Skeletal muscle tissue (tissue), 4 donors: ENCODE data around the gene CLEC7A. TPM values are rescaled to one million over a fixed set of nuclear protein-coding genes. Genes with fewer than 3 reads are reported as not detected.

ENCODE experiments used
- H3K27ac ChIP-seq: one replicate; pipeline ENCODE4 v1.7.0; 2013; ENCODE audit warnings: mild to moderate bottlenecking, low read depth, low read length, inconsistent platforms
- H3K27me3 ChIP-seq, 3 donors: one replicate each; pipeline ENCODE4 v1.7.0; 2013; ENCODE audit warnings: low read length in 3 of 3; ENCODE audit not compliant: control insufficient read depth in 3 of 3, insufficient read depth in 3 of 3
- H3K36me3 ChIP-seq, 3 donors: one replicate each; pipeline ENCODE4 v1.7.0; 2013; ENCODE audit warnings: low read length in 3 of 3; ENCODE audit not compliant: control insufficient read depth in 3 of 3, insufficient read depth in 3 of 3
- H3K4me1 ChIP-seq, 3 donors: one replicate each; pipeline ENCODE4 v1.7.0; 2013; ENCODE audit warnings: low read length in 3 of 3, mild to moderate bottlenecking in 3 of 3; ENCODE audit not compliant: control insufficient read depth in 3 of 3, insufficient read depth in 3 of 3
- H3K4me3 ChIP-seq, 3 donors: one replicate each; pipeline ENCODE4 v1.7.0; 2013; ENCODE audit warnings: low read length in 3 of 3
- H3K9ac ChIP-seq, 3 donors: one replicate each; pipeline ENCODE4 v1.7.0; 2013; ENCODE audit warnings: low read length in 3 of 3, mild to moderate bottlenecking in 3 of 3, moderate library complexity in 2 of 3, low read depth in 1 of 3
- H3K9me3 ChIP-seq, 3 donors: one replicate each; pipeline ENCODE4 v1.7.0; 2013; ENCODE audit warnings: low read length in 3 of 3; ENCODE audit not compliant: control insufficient read depth in 3 of 3
- total RNA-seq: library from RNA; depleted of rRNA; stranded (reverse); fragments of >200 nt; gene quantifications from one replicate; pipeline ENCODE4 v1.2.3, GENCODE V29; 2014
- donor health status: Osteomylitis.

The CLEC7A gene
- total RNA-seq, 1 donor from 2014 or later: 2.1 TPM

DNA sequence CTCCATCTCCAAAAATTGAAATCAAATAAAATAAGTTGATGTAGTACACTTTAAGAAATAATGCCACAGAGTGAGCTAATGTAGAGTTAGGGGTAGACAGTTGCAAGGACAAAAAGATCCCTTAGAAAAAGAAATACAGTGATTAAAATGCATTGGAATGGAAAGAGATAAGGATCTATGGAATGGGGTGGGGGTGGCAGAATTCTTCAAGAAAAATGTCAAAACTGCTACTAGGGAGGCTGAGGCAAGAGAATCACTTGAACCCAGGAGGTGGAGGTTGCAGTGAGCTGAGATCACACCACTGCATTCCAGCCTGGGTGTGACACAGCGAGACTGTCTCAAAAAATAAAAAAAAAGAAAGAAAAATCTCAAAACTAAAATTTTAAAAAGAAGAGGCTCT lies 35.4 kb upstream of the CLEC7A start:
- Histone ChIP-seq H3K4me3 (no peak overlapping the region), H3K36me3 (no peaks in the 10 kb centered on the region), H3K9ac (no peak overlapping the region), H3K9me3 (no peaks in the 10 kb centered on the region), H3K4me1 (no peaks in the 10 kb centered on the region), H3K27me3 (no peaks in the 10 kb centered on the region), H3K27ac (no peak overlapping the region)

DNA sequence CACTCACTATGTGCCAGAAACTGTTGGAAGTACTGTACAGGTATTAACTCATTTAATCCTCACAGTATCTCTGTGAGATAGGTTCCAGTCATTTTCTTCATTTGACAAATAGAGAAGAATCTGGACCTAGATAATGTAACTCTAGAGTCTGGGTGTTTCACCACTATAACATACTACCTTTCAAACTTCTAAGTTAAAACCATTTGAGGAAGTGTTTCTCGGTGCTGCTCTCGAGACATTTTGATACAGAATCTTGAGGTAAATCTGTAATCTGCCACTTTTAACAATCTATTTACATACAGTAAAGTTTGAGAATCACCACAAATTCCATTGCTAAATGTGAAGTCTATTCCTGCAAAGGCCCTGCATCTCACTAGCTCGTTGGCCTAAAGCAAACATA lies 33.1 kb upstream of the CLEC7A start:
- H3K4me3 ChIP-seq: no peak overlapping the region
- no peaks in the 10 kb centered on the region for H3K4me1 ChIP-seq
- no peaks in the 10 kb centered on the region for H3K9me3 ChIP-seq
- no peaks in the 10 kb centered on the region for H3K36me3 ChIP-seq
- no peaks in the 10 kb centered on the region for H3K27me3 ChIP-seq
- H3K9ac ChIP-seq: no peak overlapping the region
- H3K27ac ChIP-seq: no peak overlapping the region

DNA sequence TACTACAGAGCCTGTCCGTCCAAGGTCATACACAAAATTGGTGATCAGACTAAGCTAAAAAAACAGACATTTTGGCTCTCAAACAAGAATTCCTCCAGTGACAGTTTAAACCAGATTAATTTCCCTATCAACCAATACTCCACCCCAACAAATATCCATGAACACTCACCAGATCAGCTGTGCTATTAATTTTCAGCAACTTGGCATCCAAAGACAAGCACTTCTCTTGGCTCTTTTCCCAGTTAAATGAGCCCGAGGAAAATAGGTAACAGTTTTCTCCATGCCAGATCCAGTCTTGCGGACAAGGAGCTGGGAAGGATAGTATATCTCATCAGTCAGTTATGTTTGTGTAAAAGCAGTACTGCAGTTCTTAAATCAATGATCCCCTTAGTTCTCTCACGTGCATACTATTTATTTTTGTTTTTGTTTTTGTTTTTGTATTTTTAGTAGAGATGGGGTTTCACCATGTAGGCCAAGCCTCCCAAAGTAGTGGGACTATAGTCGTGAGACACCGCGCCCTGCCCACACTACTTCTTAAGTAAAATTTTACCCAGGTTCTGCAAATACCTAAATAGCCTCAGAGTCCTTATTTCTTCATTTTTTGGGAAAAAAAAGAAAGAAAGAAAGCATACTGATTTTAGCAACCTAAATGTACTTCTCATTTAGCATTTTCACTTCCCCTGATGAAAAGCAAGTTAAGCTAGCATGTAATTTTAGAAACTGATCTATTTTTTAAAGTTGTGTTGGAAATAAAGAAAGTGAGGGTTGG lies 30.8 kb upstream of the CLEC7A start:
- H3K36me3 ChIP-seq: no peaks in the 10 kb centered on the region
- no peaks in the 10 kb centered on the region for H3K9me3 ChIP-seq
- H3K4me3 ChIP-seq: no peak overlapping the region
- H3K27ac ChIP-seq: no peak overlapping the region
- H3K9ac ChIP-seq: no peak overlapping the region
- no peaks in the 10 kb centered on the region for H3K4me1 ChIP-seq
- H3K27me3 ChIP-seq: no peaks in the 10 kb centered on the region

DNA sequence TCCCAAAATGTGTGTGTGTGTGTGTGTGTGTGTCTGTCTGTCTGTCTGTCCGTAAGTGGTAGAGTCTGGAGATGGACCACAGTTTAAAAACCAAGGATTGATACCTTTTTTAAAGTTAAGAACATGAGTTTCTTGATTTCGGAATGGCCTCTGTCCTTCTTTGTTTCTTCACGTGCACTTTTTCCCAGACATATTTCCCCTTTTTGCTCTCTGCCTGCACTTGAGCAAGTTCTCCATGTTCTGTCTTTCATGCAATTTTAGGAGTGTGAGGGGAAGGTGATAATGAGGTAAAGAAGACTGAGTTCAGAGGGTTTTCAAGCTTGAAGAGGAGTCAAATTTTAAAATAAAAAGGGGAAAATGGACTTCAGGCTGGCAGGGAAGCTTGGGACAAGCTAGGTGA lies 29.3 kb upstream of the CLEC7A start:
- Histone ChIP-seq H3K4me3 (no peak overlapping the region), H3K27ac (no peak overlapping the region), H3K36me3 (no peaks in the 10 kb centered on the region), H3K27me3 (no peaks in the 10 kb centered on the region), H3K9ac (no peak overlapping the region), H3K9me3 (no peaks in the 10 kb centered on the region), H3K4me1 (no peaks in the 10 kb centered on the region)

DNA sequence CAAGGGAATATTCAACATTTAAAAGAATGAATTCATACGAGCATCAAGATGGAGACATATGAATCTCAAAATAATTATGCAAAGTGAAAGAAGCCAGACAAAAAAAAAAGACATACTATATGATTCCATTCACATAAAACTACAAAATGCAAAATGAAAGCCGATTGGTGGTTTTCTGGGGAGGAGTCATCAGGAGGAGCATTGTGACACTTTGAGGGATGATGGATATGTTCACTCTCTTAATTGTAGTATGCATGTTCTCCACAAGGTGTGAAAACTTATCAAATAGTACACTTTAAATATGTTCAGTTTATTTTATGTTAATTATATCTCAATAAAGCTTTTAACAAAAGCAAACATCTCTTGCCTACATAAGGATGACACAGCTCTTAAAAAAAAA lies 28.4 kb upstream of the CLEC7A start:
- Histone ChIP-seq H3K4me3 (no peak overlapping the region), H3K27ac (no peak overlapping the region), H3K4me1 (peaks cover 8% of the 10 kb centered on the region in 3 donors), H3K9me3 (no peaks in the 10 kb centered on the region), H3K36me3 (no peaks in the 10 kb centered on the region), H3K27me3 (no peaks in the 10 kb centered on the region), H3K9ac (no peak overlapping the region)

DNA sequence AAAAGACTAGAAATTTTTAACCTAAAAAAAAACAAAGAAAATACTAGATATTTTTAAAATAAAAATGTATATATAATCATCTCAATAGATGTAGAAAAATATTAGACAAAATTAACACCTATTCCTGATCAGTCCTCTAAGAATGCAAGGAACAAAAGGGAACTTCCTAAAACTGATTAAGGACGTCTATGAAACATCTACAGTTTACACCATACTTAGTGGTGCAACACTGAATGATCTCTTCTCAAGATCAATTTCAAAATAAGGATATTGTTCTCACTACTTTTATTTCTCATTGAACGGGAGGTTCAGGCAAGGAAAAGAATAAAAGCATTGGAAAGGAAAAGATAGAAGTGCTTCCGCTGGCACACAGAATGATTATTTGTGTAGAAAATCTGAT lies 26.0 kb upstream of the CLEC7A start:
- Histone ChIP-seq H3K27me3 (no peaks in the 10 kb centered on the region), H3K9me3 (no peaks in the 10 kb centered on the region), H3K27ac (no peak overlapping the region)

DNA sequence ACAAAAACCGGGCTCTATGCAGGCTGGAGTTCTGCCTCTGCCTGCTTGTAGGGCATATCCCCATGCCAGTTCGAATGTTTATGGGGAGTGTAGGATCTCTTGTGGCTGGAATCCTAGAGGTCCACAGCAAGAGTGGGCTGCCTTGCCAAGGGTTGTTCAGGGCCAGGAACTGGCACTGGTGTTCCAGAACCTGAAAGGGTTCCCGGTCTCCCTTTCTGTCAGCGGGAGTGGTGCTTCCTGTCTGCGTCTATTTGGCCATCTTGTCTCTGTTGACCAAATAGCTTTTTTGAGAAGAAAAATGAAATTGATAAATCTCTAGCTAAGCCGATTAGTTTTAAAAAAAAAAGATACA lies 24.1 kb upstream of the CLEC7A start:
- Histone ChIP-seq H3K9me3 (no peaks in the 10 kb centered on the region), H3K36me3 (no peaks in the 10 kb centered on the region), H3K4me1 (peaks cover 8 to 11% (median 9%) of the 10 kb centered on the region in 3 donors), H3K9ac (peak overlapping the region; percentile 83 to 92 (median 91)), H3K27me3 (no peaks in the 10 kb centered on the region), H3K27ac (peak overlapping the region; percentile 77), H3K4me3 (peak overlapping the region; percentile 74 to 89 (median 79))

More for the DNA sequence above, 26.0 kb upstream of the CLEC7A start:
- Histone ChIP-seq H3K36me3 (no peaks in the 10 kb centered on the region), H3K9ac (no peak overlapping the region), H3K4me3 (no peak overlapping the region), H3K4me1 (peaks cover 8 to 11% (median 9%) of the 10 kb centered on the region in 3 donors)

DNA sequence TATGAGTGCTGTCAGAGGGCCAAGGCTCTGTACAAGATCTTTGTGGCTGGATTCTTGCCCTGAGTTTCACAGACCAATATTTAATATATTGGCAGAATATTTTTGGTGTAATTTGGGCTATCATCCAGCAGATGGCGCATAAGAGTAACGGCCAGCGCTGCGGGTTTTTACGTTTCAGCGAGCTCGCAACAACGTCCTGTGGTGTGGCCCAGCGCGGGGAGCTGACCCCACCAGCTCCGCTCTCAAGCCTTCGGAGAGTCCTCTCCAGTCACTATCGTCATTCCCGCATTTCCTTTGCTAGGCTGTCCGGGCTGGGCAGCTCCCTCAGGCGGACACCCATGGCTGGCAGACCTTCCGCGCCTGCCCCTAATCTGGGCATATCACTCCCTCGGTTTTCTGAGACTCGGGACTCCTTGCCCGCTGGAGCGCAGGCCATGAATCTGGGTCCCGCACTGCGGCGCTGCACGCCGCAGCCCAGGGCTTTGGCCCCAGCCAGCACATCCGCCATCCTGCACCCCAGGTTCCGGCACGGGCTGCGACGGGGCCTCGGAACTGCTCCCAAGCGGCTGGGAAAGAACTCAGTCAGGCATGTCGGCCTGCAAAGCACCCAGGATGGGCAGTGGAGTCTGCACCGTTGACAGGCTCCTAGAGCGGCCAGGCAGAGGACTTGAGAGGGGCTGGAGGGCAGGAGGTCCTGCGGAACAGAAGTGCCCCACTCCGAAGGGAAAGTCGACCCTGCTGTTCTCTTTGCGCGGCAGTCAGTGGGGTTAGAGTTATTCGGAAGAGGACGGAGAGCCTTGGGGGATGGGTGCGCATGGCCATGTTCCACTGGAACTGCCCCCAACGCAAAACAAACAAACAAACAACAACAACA lies 23.5 kb upstream of the CLEC7A start:
- no peaks in the 10 kb centered on the region for H3K9me3 ChIP-seq
- H3K9ac ChIP-seq: peak overlapping the region; percentile 83 to 92 (median 91)
- H3K36me3 ChIP-seq: no peaks in the 10 kb centered on the region
- peak overlapping the region; percentile 77 for H3K27ac ChIP-seq
- peak overlapping the region; percentile 74 to 89 (median 79) for H3K4me3 ChIP-seq
- peaks cover 8 to 11% (median 9%) of the 10 kb centered on the region in 3 donors for H3K4me1 ChIP-seq
- H3K27me3 ChIP-seq: no peaks in the 10 kb centered on the region

DNA sequence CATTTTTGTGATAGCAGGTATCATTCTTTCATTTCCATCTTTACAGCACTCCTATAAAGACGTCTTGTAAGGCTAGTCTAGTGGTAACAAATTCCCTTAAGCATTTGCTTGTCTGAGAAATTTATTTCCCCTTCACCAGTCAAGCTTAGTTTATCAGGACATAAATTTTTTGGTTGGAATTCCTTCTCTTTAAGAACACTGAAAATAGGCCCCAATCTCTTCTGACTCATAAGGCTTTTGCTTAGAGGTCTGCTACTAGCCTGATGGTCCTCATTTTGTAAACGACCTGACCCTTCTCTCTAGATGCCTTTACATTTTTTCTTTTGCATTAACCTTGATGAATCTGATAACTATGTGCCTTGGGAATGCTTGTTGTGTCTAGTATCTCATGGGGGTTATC lies 21.6 kb upstream of the CLEC7A start:
- Histone ChIP-seq H3K4me3 (no peak overlapping the region), H3K4me1 (peaks cover 8 to 11% (median 9%) of the 10 kb centered on the region in 3 donors), H3K27ac (no peak overlapping the region), H3K9ac (no peak overlapping the region), H3K27me3 (no peaks in the 10 kb centered on the region), H3K36me3 (no peaks in the 10 kb centered on the region), H3K9me3 (no peaks in the 10 kb centered on the region)
